ENCODE measurements around the gene CSH2.

DNA sequence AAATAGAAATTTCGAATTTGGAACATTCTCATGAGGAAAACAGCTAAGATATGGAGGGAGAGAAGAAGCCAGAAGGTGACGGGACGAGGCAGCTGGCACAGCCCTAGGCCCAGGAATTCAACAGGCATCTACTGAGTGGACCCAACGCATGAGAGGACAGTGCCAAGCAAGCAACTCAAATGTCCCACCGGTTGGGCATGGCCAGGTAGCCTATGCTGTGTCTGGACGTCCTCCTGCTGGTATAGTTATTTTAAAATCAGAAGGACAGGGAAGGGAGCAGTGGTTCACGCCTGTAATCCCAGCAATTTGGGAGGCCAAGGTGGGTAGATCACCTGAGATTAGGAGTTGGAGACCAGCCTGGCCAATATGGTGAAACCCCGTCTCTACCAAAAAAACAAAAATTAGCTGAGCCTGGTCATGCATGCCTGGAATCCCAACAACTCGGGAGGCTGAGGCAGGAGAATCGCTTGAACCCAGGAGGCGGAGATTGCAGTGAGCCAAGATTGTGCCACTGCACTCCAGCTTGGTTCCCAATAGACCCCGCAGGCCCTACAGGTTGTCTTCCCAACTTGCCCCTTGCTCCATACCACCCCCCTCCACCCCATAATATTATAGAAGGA lies 43.2 kb upstream of the CSH2 start:
- TF ChIP-seq EZH2 (IDR thresholded peaks at IDR 0.05; ENCODE audit: borderline replicate concordance, low read depth, low read length, severe bottlenecking) = no peak
- TF ChIP-seq, protein P1, sequence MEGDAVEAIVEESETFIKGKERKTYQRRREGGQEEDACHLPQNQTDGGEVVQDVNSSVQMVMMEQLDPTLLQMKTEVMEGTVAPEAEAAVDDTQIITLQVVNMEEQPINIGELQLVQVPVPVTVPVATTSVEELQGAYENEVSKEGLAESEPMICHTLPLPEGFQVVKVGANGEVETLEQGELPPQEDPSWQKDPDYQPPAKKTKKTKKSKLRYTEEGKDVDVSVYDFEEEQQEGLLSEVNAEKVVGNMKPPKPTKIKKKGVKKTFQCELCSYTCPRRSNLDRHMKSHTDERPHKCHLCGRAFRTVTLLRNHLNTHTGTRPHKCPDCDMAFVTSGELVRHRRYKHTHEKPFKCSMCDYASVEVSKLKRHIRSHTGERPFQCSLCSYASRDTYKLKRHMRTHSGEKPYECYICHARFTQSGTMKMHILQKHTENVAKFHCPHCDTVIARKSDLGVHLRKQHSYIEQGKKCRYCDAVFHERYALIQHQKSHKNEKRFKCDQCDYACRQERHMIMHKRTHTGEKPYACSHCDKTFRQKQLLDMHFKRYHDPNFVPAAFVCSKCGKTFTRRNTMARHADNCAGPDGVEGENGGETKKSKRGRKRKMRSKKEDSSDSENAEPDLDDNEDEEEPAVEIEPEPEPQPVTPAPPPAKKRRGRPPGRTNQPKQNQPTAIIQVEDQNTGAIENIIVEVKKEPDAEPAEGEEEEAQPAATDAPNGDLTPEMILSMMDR (IDR thresholded peaks at IDR 0.05; ENCODE audit: borderline replicate concordance, extremely low read depth, low read length, poor library complexity, severe bottlenecking) = no peak

All from DND-41 (cell line).